ENCODE results near the gene PRR30. TPM values are rescaled to one million over a fixed set of nuclear protein-coding genes. Genes with fewer than 3 reads are reported as not detected.
A peak's percentile ranks its signal among the peaks of the same experiment; 100 is the strongest.

Gene PRR30
- total RNA-seq, 1 donor from 2014 or later = not detected

GRCh38 chr2:27134781-27135477 lies 4.3 kb downstream of the PRR30 start:
- Histone ChIP-seq H3K27me3 (ENCODE audit: control insufficient read depth, insufficient read depth, low read length) (peaks cover 3% of the 10 kb centered on the region), H3K4me3 (ENCODE audit: low read depth, low read length) (peak overlapping the region; percentile 3), H3K36me3 (ENCODE audit: control insufficient read depth, insufficient read depth, low read length) (peaks cover 4% of the 10 kb centered on the region)
- no peak for DNase-seq (ENCODE audit: low read depth)
- TF ChIP-seq CTCF (IDR thresholded peaks at IDR 0.05; ENCODE audit: insufficient read depth, low read length, poor library complexity, severe bottlenecking) = no peak

- Histone ChIP-seq H3K36me3 (ENCODE audit: control insufficient read depth, insufficient read depth, low read length) (peaks cover 4% of the 10 kb centered on the region), H3K27me3 (ENCODE audit: control insufficient read depth, insufficient read depth, low read length) (peaks cover 3% of the 10 kb centered on the region), H3K4me3 (ENCODE audit: low read depth, low read length) (peak within 1 kb of the TSS; percentile 96)
- peak; percentile 33 for TF ChIP-seq CTCF (IDR thresholded peaks at IDR 0.05; ENCODE audit: insufficient read depth, low read length, poor library complexity, severe bottlenecking)
- peak; percentile 72 for DNase-seq (ENCODE audit: low read depth)
Measured at GRCh38 chr2:27133905-27134780, 5.1 kb downstream of the PRR30 start, which contains the start of gene PREB. Gene PREB (minus strand): TSS chr2:27134636. CDS start chr2:27134421, 215 bp downstream.

- DNase-seq (ENCODE audit: low read depth) = no peak
- H3K4me3 ChIP-seq (ENCODE audit: low read depth, low read length) = peak overlapping the region; percentile 96
- TF ChIP-seq CTCF (IDR thresholded peaks at IDR 0.05; ENCODE audit: insufficient read depth, low read length, poor library complexity, severe bottlenecking) = no peak
- H3K36me3 ChIP-seq (ENCODE audit: control insufficient read depth, insufficient read depth, low read length) = peaks cover 4% of the 10 kb centered on the region
- H3K27me3 ChIP-seq (ENCODE audit: control insufficient read depth, insufficient read depth, low read length) = peaks cover 1% of the 10 kb centered on the region
Measured at GRCh38 chr2:27133195-27133875, 5.9 kb downstream of the PRR30 start.

GRCh38 chr2:27131429-27131828 lies 7.8 kb downstream of the PRR30 start:
- no peak for TF ChIP-seq CTCF (IDR thresholded peaks at IDR 0.05; ENCODE audit: insufficient read depth, low read length, poor library complexity, severe bottlenecking)
- no peak overlapping the region for H3K4me3 ChIP-seq (ENCODE audit: low read depth, low read length)
- H3K36me3 ChIP-seq (ENCODE audit: control insufficient read depth, insufficient read depth, low read length) = peaks cover 4% of the 10 kb centered on the region
- no peak for DNase-seq (ENCODE audit: low read depth)
- H3K27me3 ChIP-seq (ENCODE audit: control insufficient read depth, insufficient read depth, low read length) = no peaks in the 10 kb centered on the region

GRCh38 chr2:27130396-27130795 lies 8.8 kb downstream of the PRR30 start:
- H3K36me3 ChIP-seq (ENCODE audit: control insufficient read depth, insufficient read depth, low read length) = peaks cover 4% of the 10 kb centered on the region
- no peaks in the 10 kb centered on the region for H3K27me3 ChIP-seq (ENCODE audit: control insufficient read depth, insufficient read depth, low read length)
- DNase-seq (ENCODE audit: low read depth) = no peak
- no peak for TF ChIP-seq CTCF (IDR thresholded peaks at IDR 0.05; ENCODE audit: insufficient read depth, low read length, poor library complexity, severe bottlenecking)
- no peak overlapping the region for H3K4me3 ChIP-seq (ENCODE audit: low read depth, low read length)

Measured in kidney epithelial cell (primary cell).